ENCODE measurements around the gene FICD.

DNA sequence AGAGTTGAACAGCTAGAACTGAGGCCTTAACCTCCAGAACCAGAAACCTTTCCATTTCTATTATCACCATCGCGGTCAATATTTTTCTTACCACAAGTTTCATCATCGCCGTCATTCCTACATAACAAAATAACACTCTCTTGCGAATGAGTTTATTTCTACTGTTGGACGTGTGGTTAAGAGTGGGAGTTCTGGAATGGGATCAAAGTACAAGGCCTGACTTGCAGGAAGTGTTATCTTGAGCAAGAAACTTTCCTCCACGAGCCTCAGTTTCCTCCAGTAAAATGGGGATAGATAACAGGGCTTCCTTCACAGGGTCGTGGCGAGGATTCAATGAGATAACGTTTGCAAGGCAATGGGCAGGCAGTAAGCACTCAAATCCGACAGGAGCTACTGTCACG is 45.2 kb downstream of the FICD start:
- TF ChIP-seq GATA2 (IDR thresholded peaks at IDR 0.05; ENCODE audit: low read depth, low read length) (no peak), GATA3 (IDR thresholded peaks at IDR 0.05; ENCODE audit: low read depth, low read length) (no peak)
